SK-N-SH (cell line): ENCODE measurements around the gene MROH2B. TPM values are rescaled to one million over a fixed set of nuclear protein-coding genes. Genes with fewer than 3 reads are reported as not detected.

Source experiments
- CTCF ChIA-PET: fragments of 300-600, 350-600 bp; formaldehyde crosslinking; extraction: SDS; loops from one replicate; lab custom pipeline; 2021; lab: Yijun Ruan, JAX
- POLR2A ChIA-PET: fragments of 350-600 bp; sonication (Branson Sonifier 250); formaldehyde crosslinking; extraction: SDS; loops from one replicate; lab custom pipeline; 2020; ENCODE audit warnings: antibody characterized with exemption, inconsistent platforms; lab: Yijun Ruan, JAX
- DNase-seq: peaks from one replicate; pipeline ENCODE4 v3.0.0; 2012
- H2AFZ ChIP-seq: fragments of 200-600 bp; sonication (generic); 2 replicates; pipeline ENCODE4 v1.8.1; 2016; ENCODE audit warnings: antibody characterized with exemption, mild to moderate bottlenecking, low read depth
- H3F3A ChIP-seq: fragments of 200-600 bp; sonication (generic); replicated peaks from 2 replicates; pipeline ENCODE3; 2016; ENCODE audit warnings: antibody characterized with exemption, mild to moderate bottlenecking; ENCODE audit not compliant: insufficient read depth
- H3K27ac ChIP-seq, 2 experiments: fragments of 200-500 bp in 1 of 2; fragments of 200-600 bp in 1 of 2; sonication (Bioruptor generic) in 1 of 2; sonication (generic), shearing (Covaris generic) in 1 of 2; 2 replicates each; pipeline versions ENCODE4 v1.5.1 to v1.6.1; 2014 to 2016; ENCODE audit warnings: low read depth in 2 of 2, inconsistent platforms in 1 of 2, low read length in 1 of 2, mild to moderate bottlenecking in 1 of 2, mixed read lengths in 1 of 2
- H3K27me3 ChIP-seq: fragments of 200-600 bp; sonication (generic), shearing (Covaris generic); 2 replicates; pipeline ENCODE4 v1.6.1; 2016; ENCODE audit warnings: mixed run types; ENCODE audit not compliant: insufficient read depth
- H3K36me3 ChIP-seq, 2 experiments: fragments of 200-500 bp in 1 of 2; fragments of 200-600 bp in 1 of 2; sonication (Bioruptor generic) in 1 of 2; sonication (generic) in 1 of 2; replicated peaks in 1 of 2; 2 replicates each; pipeline versions ENCODE3 to v1.5.1; 2014 to 2016; ENCODE audit warnings: low read length in 1 of 2, mild to moderate bottlenecking in 1 of 2; ENCODE audit not compliant: insufficient read depth in 2 of 2, control insufficient read depth in 1 of 2
- H3K4me1 ChIP-seq, 2 experiments: fragments of 200-500 bp in 1 of 2; fragments of 200-600 bp in 1 of 2; sonication (Bioruptor generic) in 1 of 2; sonication (generic), shearing (Covaris generic) in 1 of 2; 2 replicates each; pipeline versions ENCODE4 v1.5.1 to v1.6.1; 2014 to 2016; ENCODE audit warnings: low read depth in 1 of 2, low read length in 1 of 2, mixed run types in 1 of 2; ENCODE audit not compliant: insufficient read depth in 2 of 2, control insufficient read depth in 1 of 2
- H3K4me2 ChIP-seq: fragments of 200-600 bp; sonication (generic), shearing (Covaris generic); 2 replicates; pipeline ENCODE4 v1.6.1; 2017; ENCODE audit warnings: mixed run types
- H3K4me3 ChIP-seq, 2 experiments: fragments of 200-500 bp in 1 of 2; fragments of 200-600 bp in 1 of 2; sonication (Bioruptor generic) in 1 of 2; sonication (generic), shearing (Covaris generic) in 1 of 2; 2 replicates each; pipeline versions ENCODE4 v1.5.1 to v1.8.1; 2014 to 2016; ENCODE audit warnings: low read depth in 2 of 2, inconsistent platforms in 1 of 2, low read length in 1 of 2, mild to moderate bottlenecking in 1 of 2, mixed read lengths in 1 of 2, moderate library complexity in 1 of 2
- H3K79me2 ChIP-seq: fragments of 200-600 bp; sonication (generic); 2 replicates; pipeline ENCODE4 v1.8.1; 2017; ENCODE audit warnings: mild to moderate bottlenecking; ENCODE audit not compliant: insufficient read depth
- H3K9ac ChIP-seq: fragments of 200-600 bp; sonication (generic); 2 replicates; pipeline ENCODE4 v1.6.1; 2017; ENCODE audit warnings: mixed run types
- H3K9me2 ChIP-seq: fragments of 200-600 bp; sonication (generic); 2 replicates; pipeline ENCODE4 v1.6.1; 2017; ENCODE audit warnings: mixed run types
- H3K9me3 ChIP-seq: fragments of 200-600 bp; sonication (generic); 2 replicates; pipeline ENCODE4 v1.6.1; 2017; ENCODE audit warnings: mixed run types, mild to moderate bottlenecking, moderate library complexity
- H4K20me1 ChIP-seq: fragments of 200-600 bp; sonication (generic); 2 replicates; pipeline ENCODE4 v1.6.1; 2017; ENCODE audit warnings: mild to moderate bottlenecking, mixed run types; ENCODE audit not compliant: insufficient read depth
- CHD2 ChIP-seq: fragments of 150-350 bp; IDR thresholded peaks from 2 replicates; pipeline ENCODE4 v1.6.1; 2018; ENCODE audit warnings: low read length; ENCODE audit not compliant: partially characterized antibody
- CTCF ChIP-seq: fragments of 200-600 bp; sonication (generic); IDR thresholded peaks from 2 replicates; pipeline ENCODE4 v1.6.1; 2017; ENCODE audit warnings: antibody characterized with exemption, mild to moderate bottlenecking, moderate library complexity
- FOSL2 ChIP-seq: IDR thresholded peaks from 2 replicates; pipeline ENCODE4 v1.4.0; 2012; ENCODE audit warnings: low read depth, mild to moderate bottlenecking, moderate library complexity, borderline replicate concordance
- FOXJ3 ChIP-seq: sonication (generic); formaldehyde crosslinking; IDR thresholded peaks from 2 replicates; pipeline ENCODE4 v1.5.1; 2020; ENCODE audit warnings: mild to moderate bottlenecking, missing genetic modification reagents
- IRF3 ChIP-seq: fragments of 150-350 bp; IDR thresholded peaks from 2 replicates; pipeline ENCODE4 v1.6.1; 2016; ENCODE audit warnings: mild to moderate bottlenecking, low read depth, low read length
- JUND ChIP-seq: IDR thresholded peaks from 2 replicates; pipeline ENCODE4 v1.4.0; 2012
- MEF2A ChIP-seq: IDR thresholded peaks from 2 replicates; pipeline ENCODE4 v1.4.0; 2012; ENCODE audit warnings: low read depth, borderline replicate concordance
- NFIC ChIP-seq: IDR thresholded peaks from 2 replicates; pipeline ENCODE4 v1.4.0; 2012; ENCODE audit warnings: borderline replicate concordance
- NRF1 ChIP-seq: IDR thresholded peaks from 2 replicates; pipeline ENCODE4 v1.6.1; 2012; ENCODE audit warnings: low read depth, mild to moderate bottlenecking, low read length
- RCOR1 ChIP-seq: fragments of 150-350 bp; IDR thresholded peaks from 2 replicates; pipeline ENCODE4 v1.6.1; 2017; ENCODE audit warnings: antibody characterized with exemption, low read length
- REST ChIP-seq: IDR thresholded peaks from 2 replicates; pipeline ENCODE4 v1.6.1; 2012; ENCODE audit warnings: mild to moderate bottlenecking, low read depth, low read length, moderate library complexity
- RFX5 ChIP-seq: IDR thresholded peaks from 2 replicates; pipeline ENCODE4 v1.6.1; 2012; ENCODE audit warnings: mild to moderate bottlenecking, improper control_type of control experiment, low read length
- SIN3A ChIP-seq: IDR thresholded peaks from 2 replicates; pipeline ENCODE4 v1.6.1; 2012; ENCODE audit warnings: low read depth, mild to moderate bottlenecking, low read length, moderate library complexity, borderline replicate concordance
- USF2 ChIP-seq: fragments of 150-350 bp; IDR thresholded peaks from 2 replicates; pipeline ENCODE4 v1.6.1; 2017; ENCODE audit warnings: antibody characterized with exemption, low read length, low read depth, borderline replicate concordance
- YY1 ChIP-seq: IDR thresholded peaks from 2 replicates; pipeline ENCODE4 v1.4.0; 2012; ENCODE audit warnings: low read depth, mild to moderate bottlenecking
- WGBS: methylation state at CpG from one replicate; pipeline ENCODE4 v1.1.6; 2017; ENCODE audit warnings: low lambda C conversion rate; 5-methylcytosine and 5-hydroxymethylcytosine counted together
- polyA plus RNA-seq, 3 experiments: library from polyadenylated mRNA; depleted of rRNA; stranded (reverse); fragments of >200 nt; gene quantifications; 2 replicates each; pipeline ENCODE4 v1.2.3, GENCODE V29; 2012

MROH2B gene
- polyA plus RNA-seq, 1 of the 3 experiments (the other 2 are of a cell fraction), result not detected

- peaks cover 0 to 11% of the 10 kb centered on the region in 2 experiments; a peak in 2 of 4 replicates for H3K4me1 ChIP-seq
- no peaks in the 10 kb centered on the region for H3K27me3 ChIP-seq
- H3F3A ChIP-seq, result no peaks in the 10 kb centered on the region
- no peaks in the 10 kb centered on the region for H3K9me3 ChIP-seq
- H2AFZ ChIP-seq, result no peak overlapping the region
- H3K9ac ChIP-seq, result no peak overlapping the region
- H3K9me2 ChIP-seq, result no peaks in the 10 kb centered on the region
- no peaks in the 10 kb centered on the region for H3K79me2 ChIP-seq
- no peak overlapping the region for H3K4me3 ChIP-seq
- no peak for TF ChIP-seq RCOR1
- TF ChIP-seq RFX5, result no peak
- no peak for TF ChIP-seq CTCF
- no peak for TF ChIP-seq REST
- TF ChIP-seq SIN3A, result no peak
- no peak for TF ChIP-seq NFIC
- TF ChIP-seq JUND, result no peak
- no peak for TF ChIP-seq USF2
- TF ChIP-seq IRF3, result no peak
- TF ChIP-seq CHD2, result no peak
- no peak for TF ChIP-seq MEF2A
- no peak for TF ChIP-seq FOXJ3 (CRISPR knock-in tag)
- TF ChIP-seq FOSL2, result no peak
- no peak for TF ChIP-seq YY1
- no peak for TF ChIP-seq NRF1
- H4K20me1 ChIP-seq, result no peaks in the 10 kb centered on the region
- H3K36me3 ChIP-seq, result peaks cover 0 to 5% of the 10 kb centered on the region in 2 experiments
- peak overlapping the region in 1 of 2 experiments; percentile 92; a peak in 2 of 4 replicates for H3K27ac ChIP-seq
- CTCF ChIA-PET, result interaction anchor here (1.0 to 1.6 kb wide), 4 partner anchors 11 to 541 kb away, joined by 3 to 5 read pairs (median 4); no protein-coding TSS in a partner anchor
- POLR2A ChIA-PET, result no interaction called here
- no peak overlapping the region for H3K4me2 ChIP-seq
- WGBS, result 32% methylated on average over 3 of the region's 3 CpGs
- no peak for DNase-seq
Observed at GRCh38 chr5:40976041-40976440, 95.1 kb downstream of the MROH2B start.
